T-helper 1 cell treated with Interleukin-12 subunit alpha and Interleukin-12 subunit beta and Interleukin-4 antibody, amounts not matched to agents 30 ng/mL and 1 ng/mL, for 36 hours (primary cell): ENCODE measurements around the gene ZC3H11A. TPM values are rescaled to one million over a fixed set of nuclear protein-coding genes. Genes with fewer than 3 reads are reported as not detected.

Experiments
- intact Hi-C: fragments of 100-400 bp; cut with micrococcal nuclease; formaldehyde crosslinking; loops from one replicate; pipeline ENCODE4 v1.15.1; 2024
- total RNA-seq: library from RNA; stranded (reverse); gene quantifications from 2 replicates; pipeline ENCODE4 v1.2.3, GENCODE V29; 2022

The ZC3H11A gene
- total RNA-seq, 1 donor from 2014 or later: 93.7 TPM

- intact Hi-C loops: no loop called here
Measured at GRCh38 chr1:203835476-203835875, 40.1 kb downstream of the ZC3H11A start.

- intact Hi-C loops: no loop called here
Measured at GRCh38 chr1:203839081-203839480, 43.7 kb downstream of the ZC3H11A start.

DNA sequence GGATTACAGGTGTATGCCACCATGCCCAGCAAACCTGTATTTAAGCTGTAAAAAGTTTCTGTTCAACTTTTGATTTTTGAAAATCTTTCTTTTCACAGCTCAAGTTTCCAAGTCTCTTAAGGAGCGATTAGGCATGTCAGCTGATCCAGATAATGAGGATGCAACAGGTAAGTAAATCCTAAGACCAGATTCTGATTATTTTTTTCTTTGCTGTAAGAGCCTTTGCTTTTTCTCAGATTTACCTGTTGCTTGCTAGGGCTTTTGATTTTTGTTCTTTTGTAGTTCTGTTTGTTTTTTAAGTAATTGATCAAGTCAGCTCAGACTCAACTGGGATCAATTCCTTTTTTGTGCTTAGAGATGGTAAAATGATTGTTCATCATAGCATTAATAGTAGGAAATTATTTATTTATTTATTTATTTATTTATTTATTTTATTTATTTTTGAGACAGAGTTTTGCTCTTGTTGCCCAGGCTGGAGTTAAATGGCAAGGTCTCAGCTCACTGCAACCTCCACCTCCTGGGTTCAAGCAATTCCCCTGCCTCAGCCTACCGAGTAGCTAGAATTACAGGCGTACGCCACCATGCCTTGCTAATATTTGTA lies 44.9 kb downstream of the ZC3H11A start:
- intact Hi-C loops: no loop called here

DNA sequence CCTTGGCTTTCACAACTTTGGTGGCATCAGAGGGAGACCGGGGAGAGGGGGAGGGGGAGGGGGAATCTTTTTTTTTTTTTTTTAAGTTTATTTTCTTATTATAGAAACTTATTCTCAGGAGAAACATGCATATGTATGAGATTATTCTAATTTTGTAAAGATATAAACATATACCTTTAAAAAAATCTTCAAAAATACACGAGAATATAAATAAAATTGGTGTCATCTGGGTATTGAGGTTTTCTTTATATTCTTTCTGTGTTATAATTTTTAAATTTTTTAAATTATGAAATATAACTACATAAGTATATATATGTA lies 47.1 kb downstream of the ZC3H11A start:
- intact Hi-C loops: no loop called here

- intact Hi-C loops: no loop called here
Measured at GRCh38 chr1:203843435-203843834, 48.0 kb downstream of the ZC3H11A start.

Other genes with a start within 250 kb of the ZC3H11A start
- gene ATP2B4, start 168.8 kb upstream of the ZC3H11A start, total RNA-seq: 130 and 133 TPM in 2 replicates
- 12.6 and 14.6 TPM in 2 replicates for gene LAX1, start 30.4 kb upstream of the ZC3H11A start, total RNA-seq
- 22.8 and 23.7 TPM in 2 replicates for gene ZBED6, start within 50 bp of the ZC3H11A start, total RNA-seq
- gene SNRPE, start 66.0 kb downstream of the ZC3H11A start, total RNA-seq: 132 and 133 TPM in 2 replicates